GM12892 (cell line): ENCODE data around the gene PERCC1.

Experiments
- POLR2A ChIP-seq: IDR thresholded peaks from 2 replicates; pipeline ENCODE4 v1.6.1; 2011; ENCODE audit warnings: low read depth, low read length, control low read depth
- POLR2AphosphoS5 ChIP-seq: IDR thresholded peaks from 2 replicates; pipeline ENCODE4 v1.6.1; 2011; ENCODE audit warnings: low read depth, low read length, control low read depth
- TAF1 ChIP-seq: IDR thresholded peaks from 2 replicates; pipeline ENCODE4 v1.6.1; 2011; ENCODE audit warnings: low read depth, mild to moderate bottlenecking, control low read depth, low read length, borderline replicate concordance

DNA sequence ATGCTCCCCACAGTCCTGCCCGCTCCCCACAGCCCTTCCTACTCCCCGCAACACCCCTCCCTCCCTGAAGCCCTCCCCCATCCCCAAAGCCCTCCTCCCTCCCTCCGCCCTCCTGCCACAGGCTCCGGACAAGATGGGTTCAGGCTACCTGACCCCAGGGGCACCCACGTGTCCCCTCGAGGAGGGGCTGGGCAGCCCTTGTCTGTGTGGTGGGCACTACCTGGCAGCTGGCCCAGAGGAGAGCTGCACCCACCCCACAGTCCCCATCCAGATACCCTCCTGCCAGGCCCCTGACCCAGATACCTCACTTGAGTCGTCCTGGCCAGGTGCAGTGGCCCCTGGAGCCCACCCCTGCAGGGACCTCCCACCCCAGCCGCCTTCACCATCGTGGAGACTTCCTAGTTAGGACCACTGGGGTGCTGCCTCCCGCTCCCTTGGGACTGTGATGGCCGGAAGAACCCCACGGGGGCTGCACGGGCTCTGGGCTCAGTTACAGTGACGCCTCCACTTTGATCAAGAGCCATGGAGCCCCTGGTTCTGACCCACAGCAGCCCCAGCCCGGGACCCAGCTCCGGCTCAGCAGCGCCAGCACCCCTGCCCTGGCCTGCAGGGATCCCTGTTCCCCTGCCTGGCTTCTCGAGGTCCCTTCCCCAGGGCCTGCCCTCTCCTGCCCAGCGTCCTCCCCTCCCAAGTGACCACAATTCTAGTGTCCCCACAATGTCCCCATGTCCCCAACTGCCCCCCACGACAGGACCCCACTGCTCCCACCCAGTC lies 806 bp downstream of the PERCC1 start:
- no peak for TF ChIP-seq POLR2AphosphoS5
- TF ChIP-seq POLR2A = no peak
- TF ChIP-seq TAF1 = no peak
